ENCODE data around the gene HDGF. TPM values are rescaled to one million over a fixed set of nuclear protein-coding genes. Genes with fewer than 3 reads are reported as not detected.

Gene HDGF
- total and polyA plus RNA-seq, 9 of the 15 experiments (the other 6 are each of a cell fraction or from before 2014, with no cell fraction given): 38.8 to 601 (median 400) TPM

- no peak overlapping the region for H3K27ac ChIP-seq (ENCODE audit: extremely low read depth, low read depth, low read length)
Measured at GRCh38 chr1:156712626-156713025, 38.8 kb downstream of the HDGF start.

More at GRCh38 chr1:156712626-156713025, 38.8 kb downstream of the HDGF start:
- H3K79me2 ChIP-seq (ENCODE audit: control insufficient read depth, insufficient read depth, low read length): no peaks in the 10 kb centered on the region
- no peaks in the 10 kb centered on the region for H3K9me3 ChIP-seq (replicated peaks; ENCODE audit: control insufficient read depth, insufficient read depth, low read depth, low read length)
- H3K4me2 ChIP-seq (ENCODE audit: insufficient read depth, low read length): no peak overlapping the region
- ATAC-seq (no peak; the same call in 2 of the 3 replicates), FAIRE-seq (peak; percentile 40), DNase-seq (ENCODE audit: extremely low read depth in 1 of 4, low spot score in 3 of 4) (no peak)
- no peaks in the 10 kb centered on the region; a peak in 1 of 5 replicates for H3K4me1 ChIP-seq (replicated peaks in 1 of 2; ENCODE audit: control insufficient read depth in 2 of 2, insufficient read depth in 2 of 2, low read length in 2 of 2)
- H4K20me1 ChIP-seq (replicated peaks; ENCODE audit: control insufficient read depth, insufficient read depth, low read length): no peaks in the 10 kb centered on the region
- no TSS peak for BruUV-seq (replicated peaks)
- intact Hi-C loops (cut with micrococcal nuclease) (no loop called here), in situ Hi-C loops (cut with MboI) (no loop called here)
- no peaks in the 10 kb centered on the region for H3K36me3 ChIP-seq (ENCODE audit: control insufficient read depth, insufficient read depth, low read length)
- H3K4me3 ChIP-seq: no peak overlapping the region
- no peak overlapping the region for H2AFZ ChIP-seq (ENCODE audit: low read depth, low read length)
- CTCF ChIA-PET (ENCODE audit: low intra/inter-chr PET ratio): no interaction called here
- TF ChIP-seq SRF (CRISPR knock-in tag; IDR thresholded peaks at IDR 0.05) (no peak), MEIS2 (IDR thresholded peaks at IDR 0.05; ENCODE audit: partially characterized antibody) (peak; percentile 30), PKNOX1 (IDR thresholded peaks at IDR 0.05) (peak; percentile 43; the same call in 1 of the 2 replicates), GTF2F1 (IDR thresholded peaks at IDR 0.05; ENCODE audit: low read depth, low read length) (no peak), TOE1 (IDR thresholded peaks at IDR 0.05; ENCODE audit: borderline replicate concordance) (no peak), TOE1 (CRISPR knock-in tag; IDR thresholded peaks at IDR 0.05; ENCODE audit: borderline replicate concordance, low read depth) (no peak), PBX2 (CRISPR knock-in tag; IDR thresholded peaks at IDR 0.05; ENCODE audit: low read depth) (no peak), PBX2 (tag; conservative IDR thresholded peaks at IDR 0.05; ENCODE audit: low read depth) (peak; percentile 41; the same call in 1 of the 2 replicates)
- peak overlapping the region in 1 of 2 experiments; percentile 63; a peak in 1 of 4 replicates for H3K9ac ChIP-seq (ENCODE audit: insufficient read depth in 1 of 2, low read depth in 2 of 2, low read length in 2 of 2)
- H3K9me1 ChIP-seq (ENCODE audit: control insufficient read depth, insufficient read depth, low read length): no peaks in the 10 kb centered on the region
- 45% methylated on average over 3 of the region's 3 CpGs for WGBS (ENCODE audit: insufficient coverage, low coverage, missing lambda C conversion rate)
- POLR2A ChIA-PET: interaction anchor here (0.6 to 1.7 kb wide), 7 partner anchors 8 to 219 kb away, joined by 3 to 7 read pairs (median 4); partner anchors contain the start of genes ISG20L2 and METTL25B
- H3K27me3 ChIP-seq (ENCODE audit: control insufficient read depth in 2 of 2, insufficient read depth in 2 of 2, low read length in 2 of 2): no peaks in the 10 kb centered on the region

Measured in K562 (cell line).